K562 (cell line): ENCODE measurements around the gene SCYL1. TPM values are rescaled to one million over a fixed set of nuclear protein-coding genes. Genes with fewer than 3 reads are reported as not detected.

ENCODE experiments used
- CLOCK ChIP-seq: fragments of 250-450 bp; sonication (Bioruptor Pico); IDR thresholded peaks from 2 replicates; pipeline ENCODE4 v1.4.0; 2020; ENCODE audit warnings: mild to moderate bottlenecking, moderate library complexity, borderline replicate concordance
- CTBP1 ChIP-seq: fragments of 450-650 bp; IDR thresholded peaks from 2 replicates; pipeline ENCODE4 v1.6.1; 2016; ENCODE audit warnings: borderline replicate concordance
- CTCFL ChIP-seq: IDR thresholded peaks from 2 replicates; pipeline ENCODE4 v1.6.1; 2011; ENCODE audit warnings: borderline replicate concordance, low read depth, mild to moderate bottlenecking, moderate library complexity, low read length; ENCODE audit not compliant: insufficient read depth, poor library complexity, severe bottlenecking
- ESRRB ChIP-seq: fragments of 250-450 bp; sonication (Bioruptor Pico); IDR thresholded peaks from 2 replicates; pipeline ENCODE4 v1.5.0; 2020; ENCODE audit warnings: mild to moderate bottlenecking, moderate library complexity, borderline replicate concordance
- GMEB1 ChIP-seq: fragments of 250-450 bp; sonication (Bioruptor Pico); IDR thresholded peaks from 2 replicates; pipeline ENCODE4 v1.4.0; 2020; ENCODE audit warnings: mild to moderate bottlenecking
- HCFC1 ChIP-seq: IDR thresholded peaks from 2 replicates; pipeline ENCODE4 v1.6.1; 2012; ENCODE audit warnings: low read depth, low read length, improper control_type of control experiment
- SIRT6 ChIP-seq: IDR thresholded peaks from one replicate; pipeline ENCODE4 v1.6.1; 2012; ENCODE audit warnings: low read depth, mild to moderate bottlenecking, control low read depth, inconsistent platforms, low read length, moderate library complexity
- U2AF2 ChIP-seq: fragments of 200-400 bp; formaldehyde crosslinking; optimal IDR thresholded peaks from 2 replicates; pipeline ENCODE3; 2017; ENCODE audit warnings: low read depth, mild to moderate bottlenecking, low read length
- ZNF184 ChIP-seq: sonication (generic); formaldehyde crosslinking; IDR thresholded peaks from 2 replicates; pipeline ENCODE4 v1.5.0; 2020; ENCODE audit warnings: missing genetic modification reagents
- ZNF316 ChIP-seq: fragments of 450-650 bp; IDR thresholded peaks from 2 replicates; pipeline ENCODE4 v1.6.1; 2016
- ZNF407 ChIP-seq: fragments of 450-650 bp; IDR thresholded peaks from 2 replicates; pipeline ENCODE4 v1.6.1; 2016; ENCODE audit warnings: low read depth
- ZNF444 ChIP-seq: fragments of 250-450 bp; sonication (Bioruptor Pico); IDR thresholded peaks from 2 replicates; pipeline ENCODE4 v1.4.0; 2020; ENCODE audit warnings: mild to moderate bottlenecking, moderate library complexity
- polyA plus RNA-seq, 8 experiments: library from polyadenylated mRNA; depleted of rRNA in 4 of 8; stranded (reverse) in 5 of 8; unstranded in 3 of 8; fragments of >200 nt; fragmentation: Nextera tagmentation in 2 of 8; fragmentation: Illumina TruSeq in 1 of 8; extraction: Ambion mirVana in 2 of 8; extraction: Trizol in 1 of 8; gene quantifications; 2 replicates each; pipeline versions ENCODE4 v1.2.1 to v1.2.3, GENCODE V29; 2011 to 2014; ENCODE audit warnings: inconsistent platforms in 1 of 8, missing spikeins in 1 of 8
- total RNA-seq, 7 experiments: library from RNA; depleted of rRNA in 6 of 7; stranded (reverse); fragments of >200 nt in 6 of 7; fragmentation: Illumina TruSeq in 2 of 7; extraction: Trizol in 2 of 7; gene quantifications; 2 replicates each; pipeline versions ENCODE4 v1.2.1 to v1.2.3, GENCODE V29; 2011 to 2021; ENCODE audit warnings: low replicate concordance in 1 of 7

Gene SCYL1
- total and polyA plus RNA-seq, 9 of the 15 experiments (the other 6 are each of a cell fraction or from before 2014, with no cell fraction given) = 1.9 to 145 (median 57.6) TPM

GRCh38 chr11:65506772-65507505 lies 17.9 kb upstream of the SCYL1 start (continued):
- TF ChIP-seq ZNF407 = no peak
- TF ChIP-seq SIRT6 = peak; percentile 100
- TF ChIP-seq CTBP1 = peak; percentile 90
- TF ChIP-seq HCFC1 = peak; percentile 35; the same call in 1 of the 2 replicates
- TF ChIP-seq CTCFL = no peak
- TF ChIP-seq ESRRB = peak; percentile 96
- TF ChIP-seq ZNF316 = no peak
- TF ChIP-seq ZNF184 (CRISPR knock-in tag) = no peak
- peak; percentile 92; the same call in 1 of the 2 replicates for TF ChIP-seq ZNF444
- no peak for TF ChIP-seq CLOCK (CRISPR knock-in tag)
- no peak for TF ChIP-seq GMEB1 (CRISPR knock-in tag)
- no peak for TF ChIP-seq U2AF2
